ENCODE results near the gene LIFR. TPM values are rescaled to one million over a fixed set of nuclear protein-coding genes. Genes with fewer than 3 reads are reported as not detected.
A peak's percentile ranks its signal among the peaks of the same experiment; 100 is the strongest.

LIFR gene
- total RNA-seq, 1 donor from 2014 or later: 0.12 TPM

- H3K27ac Mint-ChIP-seq: no peak overlapping the region
- DNase-seq: no peak
- intact Hi-C loops (cut with micrococcal nuclease): no loop called here
- H3K27me3 Mint-ChIP-seq: peaks cover 9% of the 10 kb centered on the region
- no peaks in the 10 kb centered on the region for H3K4me1 Mint-ChIP-seq
- H3K4me3 Mint-ChIP-seq: no peak overlapping the region
- no peaks in the 10 kb centered on the region for H3K36me3 Mint-ChIP-seq (ENCODE audit: low read depth)
- no peaks in the 10 kb centered on the region for H3K9me3 Mint-ChIP-seq
Measured at GRCh38 chr5:38500573-38501260, 55.7 kb downstream of the LIFR start.

- Mint-ChIP-seq H3K27ac (no peak overlapping the region), H3K27me3 (peaks cover 16% of the 10 kb centered on the region), H3K9me3 (no peaks in the 10 kb centered on the region), H3K4me3 (no peak overlapping the region), H3K4me1 (no peaks in the 10 kb centered on the region), H3K36me3 (ENCODE audit: low read depth) (no peaks in the 10 kb centered on the region)
- intact Hi-C loops (cut with micrococcal nuclease): no loop called here
- no peak for DNase-seq
Measured at GRCh38 chr5:38497946-38498345, 58.5 kb downstream of the LIFR start.

DNA sequence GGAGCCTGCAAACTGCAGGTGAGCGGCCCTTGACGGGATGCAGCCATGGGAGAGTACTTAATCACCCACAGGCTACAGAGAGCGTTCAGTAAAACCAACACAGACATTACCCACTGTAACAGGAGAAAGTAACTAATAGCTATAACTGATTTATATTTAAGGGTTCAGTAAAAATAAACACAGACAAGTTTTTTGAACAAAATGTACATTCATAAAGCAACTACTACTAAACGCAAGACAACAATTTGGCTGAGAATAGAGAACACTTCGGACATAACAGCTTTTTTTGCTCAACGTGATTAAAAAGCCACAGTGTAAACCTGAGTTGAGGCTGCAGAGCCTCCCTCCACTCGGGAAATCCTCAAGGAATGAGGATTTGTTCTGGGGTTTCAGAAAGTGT lies 61.7 kb downstream of the LIFR start:
- H3K27ac Mint-ChIP-seq: no peak overlapping the region
- H3K4me1 Mint-ChIP-seq: no peaks in the 10 kb centered on the region
- no peak overlapping the region for H3K4me3 Mint-ChIP-seq
- H3K27me3 Mint-ChIP-seq: peaks cover 26% of the 10 kb centered on the region
- peak; percentile 12 for DNase-seq
- no peaks in the 10 kb centered on the region for H3K36me3 Mint-ChIP-seq (ENCODE audit: low read depth)
- intact Hi-C loops (cut with micrococcal nuclease): no loop called here
- no peaks in the 10 kb centered on the region for H3K9me3 Mint-ChIP-seq

DNA sequence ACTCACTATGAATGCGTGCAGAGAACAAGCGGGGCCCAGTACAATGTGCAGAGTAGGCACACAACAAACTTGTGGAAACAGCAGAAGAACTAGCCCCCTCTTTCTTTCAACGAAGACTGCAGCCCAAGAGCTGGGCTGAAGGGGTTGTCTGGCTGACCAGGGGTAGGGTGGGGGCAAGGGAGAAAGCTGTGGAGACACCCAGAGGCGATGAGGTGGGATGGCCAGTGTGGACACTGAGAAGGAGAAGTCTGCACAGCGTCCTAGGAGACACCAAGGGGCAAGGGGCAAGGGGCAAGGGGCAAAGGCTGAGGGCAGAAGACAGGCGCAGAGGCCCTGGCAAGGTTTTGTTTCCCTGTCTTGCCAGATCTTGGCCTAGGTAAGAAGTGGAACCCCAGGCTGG lies 62.3 kb downstream of the LIFR start:
- Mint-ChIP-seq H3K36me3 (ENCODE audit: low read depth) (no peaks in the 10 kb centered on the region), H3K4me3 (no peak overlapping the region), H3K27ac (no peak overlapping the region), H3K27me3 (peaks cover 25% of the 10 kb centered on the region), H3K9me3 (no peaks in the 10 kb centered on the region), H3K4me1 (no peaks in the 10 kb centered on the region)
- no peak for DNase-seq
- intact Hi-C loops (cut with micrococcal nuclease): no loop called here

- H3K9me3 Mint-ChIP-seq: no peaks in the 10 kb centered on the region
- intact Hi-C loops (cut with micrococcal nuclease): no loop called here
- peak; percentile 43 for DNase-seq
- H3K4me3 Mint-ChIP-seq: no peak overlapping the region
- H3K4me1 Mint-ChIP-seq: no peaks in the 10 kb centered on the region
- H3K27me3 Mint-ChIP-seq: peaks cover 35% of the 10 kb centered on the region
- no peaks in the 10 kb centered on the region for H3K36me3 Mint-ChIP-seq (ENCODE audit: low read depth)
- no peak overlapping the region for H3K27ac Mint-ChIP-seq
Measured at GRCh38 chr5:38483805-38484398, 72.5 kb downstream of the LIFR start.

- intact Hi-C loops (cut with micrococcal nuclease): no loop called here
- Mint-ChIP-seq H3K27me3 (peaks cover 33% of the 10 kb centered on the region), H3K4me3 (no peak overlapping the region), H3K9me3 (no peaks in the 10 kb centered on the region), H3K27ac (no peak overlapping the region), H3K4me1 (no peaks in the 10 kb centered on the region), H3K36me3 (ENCODE audit: low read depth) (no peaks in the 10 kb centered on the region)
- DNase-seq: peak; percentile 16
Measured at GRCh38 chr5:38479315-38479904, 77.0 kb downstream of the LIFR start.

GRCh38 chr5:38478878-38479277 lies 77.6 kb downstream of the LIFR start:
- intact Hi-C loops (cut with micrococcal nuclease): no loop called here
- Mint-ChIP-seq H3K4me1 (no peaks in the 10 kb centered on the region), H3K27me3 (peaks cover 33% of the 10 kb centered on the region), H3K27ac (no peak overlapping the region), H3K9me3 (no peaks in the 10 kb centered on the region), H3K36me3 (ENCODE audit: low read depth) (no peaks in the 10 kb centered on the region), H3K4me3 (no peak overlapping the region)
- DNase-seq: peak; percentile 17

DNA sequence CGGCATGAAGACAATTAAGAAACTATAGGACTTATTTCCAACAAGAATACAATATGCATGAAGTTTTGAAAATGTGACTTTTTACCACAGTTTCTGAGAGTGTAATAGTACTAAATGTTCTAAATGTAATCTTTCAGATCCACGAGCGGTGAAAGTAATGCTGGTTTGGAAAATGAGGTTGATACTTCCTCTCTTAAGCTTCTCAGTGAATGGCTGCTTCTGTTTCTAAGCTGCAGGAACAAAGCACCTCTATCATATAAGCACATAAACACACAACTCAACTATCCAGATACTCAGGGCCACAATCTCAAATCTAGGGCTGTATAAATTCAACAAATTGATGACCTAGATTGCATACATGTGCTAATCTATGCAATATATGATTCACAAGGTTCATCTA lies 78.3 kb downstream of the LIFR start:
- intact Hi-C loops (cut with micrococcal nuclease): no loop called here
- Mint-ChIP-seq H3K27me3 (peaks cover 36% of the 10 kb centered on the region), H3K9me3 (no peaks in the 10 kb centered on the region), H3K27ac (no peak overlapping the region), H3K36me3 (ENCODE audit: low read depth) (no peaks in the 10 kb centered on the region), H3K4me1 (no peaks in the 10 kb centered on the region), H3K4me3 (no peak overlapping the region)
- DNase-seq: no peak

DNA sequence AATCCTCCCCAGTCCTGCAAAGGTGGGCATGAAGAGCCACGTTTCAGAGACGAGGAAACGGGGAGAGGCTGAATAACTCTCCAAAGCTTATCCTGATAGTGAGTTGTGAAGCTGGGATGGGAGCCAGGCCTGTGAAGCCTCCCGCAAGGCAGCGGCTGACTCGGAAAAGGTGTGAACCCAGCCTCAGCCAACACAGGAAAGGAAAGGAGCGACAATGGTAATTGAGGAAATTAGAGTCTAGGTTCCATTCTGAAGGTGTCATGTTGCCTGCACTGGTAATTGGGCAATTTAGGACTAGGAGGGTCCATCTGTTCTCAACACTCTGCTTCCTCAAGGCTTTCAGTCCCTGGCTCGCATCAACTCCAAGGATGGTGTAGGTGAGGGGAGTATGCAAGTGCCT lies 83.4 kb downstream of the LIFR start:
- H3K27ac Mint-ChIP-seq: no peak overlapping the region
- no peaks in the 10 kb centered on the region for H3K36me3 Mint-ChIP-seq (ENCODE audit: low read depth)
- H3K27me3 Mint-ChIP-seq: peaks cover 42% of the 10 kb centered on the region
- intact Hi-C loops (cut with micrococcal nuclease): no loop called here
- no peak for DNase-seq
- no peaks in the 10 kb centered on the region for H3K4me1 Mint-ChIP-seq
- H3K4me3 Mint-ChIP-seq: no peak overlapping the region
- no peaks in the 10 kb centered on the region for H3K9me3 Mint-ChIP-seq

GRCh38 chr5:38472541-38472940 lies 83.9 kb downstream of the LIFR start:
- Mint-ChIP-seq H3K4me1 (no peaks in the 10 kb centered on the region), H3K27me3 (peaks cover 42% of the 10 kb centered on the region), H3K27ac (no peak overlapping the region), H3K4me3 (no peak overlapping the region), H3K36me3 (ENCODE audit: low read depth) (no peaks in the 10 kb centered on the region), H3K9me3 (no peaks in the 10 kb centered on the region)
- intact Hi-C loops (cut with micrococcal nuclease): no loop called here
- DNase-seq: no peak

GRCh38 chr5:38471709-38472108 lies 84.7 kb downstream of the LIFR start:
- H3K27me3 Mint-ChIP-seq: peaks cover 40% of the 10 kb centered on the region
- H3K4me1 Mint-ChIP-seq: no peaks in the 10 kb centered on the region
- H3K4me3 Mint-ChIP-seq: no peak overlapping the region

DNA sequence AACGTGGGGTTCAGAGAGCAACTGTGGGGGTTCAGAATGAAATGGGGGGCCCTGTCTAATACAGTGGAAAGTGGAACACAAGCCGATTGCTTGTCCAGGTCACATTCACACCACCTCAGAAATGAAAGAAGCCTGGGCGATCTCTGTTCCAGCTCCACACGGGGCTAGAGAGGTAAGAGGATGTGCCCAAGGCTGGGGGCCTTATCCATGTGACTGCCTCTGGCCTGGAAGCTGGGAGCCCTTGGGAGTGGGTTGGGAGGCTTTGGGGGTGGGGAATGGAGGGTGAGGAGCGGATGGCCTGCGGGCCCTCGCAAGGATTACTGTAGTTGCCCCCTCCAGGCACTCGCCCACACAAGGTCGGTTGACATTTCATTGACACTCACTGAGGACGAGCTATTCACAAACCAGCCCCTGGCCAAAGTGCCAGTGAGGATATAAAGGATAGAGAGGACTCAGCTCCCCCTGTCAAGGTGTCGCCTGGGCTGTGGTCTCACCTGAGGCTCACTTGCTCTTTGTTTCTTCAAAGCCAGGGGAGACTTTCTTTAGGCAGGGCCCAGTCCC lies 86.7 kb downstream of the LIFR start:
- H3K4me3 Mint-ChIP-seq: no peak overlapping the region
- H3K9me3 Mint-ChIP-seq: no peaks in the 10 kb centered on the region
- intact Hi-C loops (cut with micrococcal nuclease): no loop called here
- DNase-seq: no peak
- H3K27ac Mint-ChIP-seq: no peak overlapping the region
- no peaks in the 10 kb centered on the region for H3K4me1 Mint-ChIP-seq
- H3K36me3 Mint-ChIP-seq (ENCODE audit: low read depth): no peaks in the 10 kb centered on the region
- peaks cover 30% of the 10 kb centered on the region for H3K27me3 Mint-ChIP-seq

More at GRCh38 chr5:38471709-38472108, 84.7 kb downstream of the LIFR start:
- H3K9me3 Mint-ChIP-seq: no peaks in the 10 kb centered on the region
- no peaks in the 10 kb centered on the region for H3K36me3 Mint-ChIP-seq (ENCODE audit: low read depth)
- intact Hi-C loops (cut with micrococcal nuclease): no loop called here
- H3K27ac Mint-ChIP-seq: no peak overlapping the region
- DNase-seq: no peak

DNA sequence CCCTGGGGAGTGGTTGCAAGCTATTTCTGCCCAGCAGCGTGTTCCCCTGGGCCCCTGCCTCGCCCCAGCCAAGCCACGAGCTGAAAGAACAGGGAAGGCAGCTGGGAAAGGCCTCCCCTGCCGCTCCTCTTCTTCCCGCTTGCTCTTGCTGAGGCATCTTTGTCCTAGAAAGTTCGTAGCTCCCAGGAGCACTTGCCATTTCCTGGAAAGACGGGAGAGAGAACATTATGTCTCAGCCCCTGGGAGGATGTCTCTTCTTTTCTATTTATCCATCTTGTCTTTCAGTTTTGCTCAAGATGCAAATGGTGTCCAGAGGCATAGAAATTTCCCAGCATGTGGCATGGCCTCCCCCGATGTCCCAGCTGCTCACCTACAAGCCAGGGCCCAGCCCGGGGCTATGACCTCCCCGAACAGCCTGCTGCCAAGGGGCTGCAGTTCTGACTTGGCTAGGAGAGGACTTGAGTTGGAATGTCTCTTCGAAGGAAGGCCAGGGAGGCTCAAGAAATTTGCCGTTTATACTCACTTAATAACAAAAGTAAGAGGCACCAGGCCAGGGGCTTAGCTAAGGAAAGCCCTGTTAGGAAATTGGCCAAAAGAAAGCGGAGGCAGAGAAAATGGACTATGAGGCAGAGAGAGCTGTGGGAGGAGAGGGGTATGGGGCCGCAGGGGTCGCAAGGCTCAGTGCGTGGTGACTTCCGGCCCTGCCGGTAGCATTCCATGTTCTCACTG lies 87.3 kb downstream of the LIFR start:
- no peak for DNase-seq
- H3K36me3 Mint-ChIP-seq (ENCODE audit: low read depth): no peaks in the 10 kb centered on the region
- H3K9me3 Mint-ChIP-seq: no peaks in the 10 kb centered on the region
- H3K4me1 Mint-ChIP-seq: no peaks in the 10 kb centered on the region
- intact Hi-C loops (cut with micrococcal nuclease): no loop called here
- no peak overlapping the region for H3K4me3 Mint-ChIP-seq
- no peak overlapping the region for H3K27ac Mint-ChIP-seq
- H3K27me3 Mint-ChIP-seq: peaks cover 27% of the 10 kb centered on the region

- H3K4me3 Mint-ChIP-seq: no peak overlapping the region
- H3K36me3 Mint-ChIP-seq (ENCODE audit: low read depth): no peaks in the 10 kb centered on the region
- no peaks in the 10 kb centered on the region for H3K4me1 Mint-ChIP-seq
- no peaks in the 10 kb centered on the region for H3K9me3 Mint-ChIP-seq
- H3K27me3 Mint-ChIP-seq: peaks cover 22% of the 10 kb centered on the region
- no peak for DNase-seq
- H3K27ac Mint-ChIP-seq: no peak overlapping the region
- intact Hi-C loops (cut with micrococcal nuclease): no loop called here
Measured at GRCh38 chr5:38468202-38468673, 88.2 kb downstream of the LIFR start.

Data from activated CD4-positive, alpha-beta T cell treated with anti-CD3 and anti-CD28 coated beads, Interleukin-2, amount 10 ng/mL, durations not matched to agents 24 days and 14 days (primary cell).